A673 (cell line): ENCODE results near the gene ZCCHC24. TPM values are rescaled to one million over a fixed set of nuclear protein-coding genes. Genes with fewer than 3 reads are reported as not detected.

ENCODE experiments used
- BruUV-seq: library from RNA; stranded (reverse); fragments of 400-500 nt; replicated peaks from 2 replicates; lab custom pipeline; 2021; lab: Mats Ljungman, UMichigan
- CTCF ChIA-PET: fragments of 300-600 bp; sonication (Branson Sonifier 250); formaldehyde crosslinking; loops from one replicate; lab custom pipeline; 2022; ENCODE audit warnings: antibody characterized with exemption; lab: Charles Lee
- POLR2A ChIA-PET: fragments of 300-600 bp; sonication (Branson Sonifier 250); formaldehyde crosslinking; loops from one replicate; lab custom pipeline; 2022; ENCODE audit warnings: antibody characterized with exemption; ENCODE audit not compliant: low non-redundant PET; lab: Charles Lee
- DNase-seq: peaks from one replicate; pipeline ENCODE4 v3.0.0-alpha.2; 2015; ENCODE audit warnings: low spot score
- H3K27ac ChIP-seq: fragments of 200-600 bp; sonication (generic); 2 replicates; pipeline ENCODE4 v1.5.1; 2016; ENCODE audit warnings: mixed run types, low read depth, mild to moderate bottlenecking, mixed read lengths, antibody characterized with exemption, low read length; ENCODE audit not compliant: poor library complexity, severe bottlenecking
- H3K27me3 ChIP-seq: fragments of 200-600 bp; sonication (generic); replicated peaks from 2 replicates; pipeline ENCODE4 v1.6.1; 2017; ENCODE audit warnings: mixed run types, low read depth, mild to moderate bottlenecking, mixed read lengths, antibody characterized with exemption, low read length; ENCODE audit not compliant: insufficient read depth, poor library complexity
- H3K36me3 ChIP-seq: fragments of 200-600 bp; sonication (generic); 2 replicates; pipeline ENCODE4 v1.6.1; 2016; ENCODE audit warnings: mixed run types, mild to moderate bottlenecking, mixed read lengths, antibody characterized with exemption, low read length; ENCODE audit not compliant: insufficient read depth, poor library complexity, severe bottlenecking
- H3K4me1 ChIP-seq: fragments of 200-600 bp; sonication (generic); 2 replicates; pipeline ENCODE4 v1.6.1; 2017; ENCODE audit warnings: mixed run types, mild to moderate bottlenecking, mixed read lengths, antibody characterized with exemption, low read length; ENCODE audit not compliant: insufficient read depth, poor library complexity, severe bottlenecking
- H3K4me3 ChIP-seq: fragments of 200-600 bp; sonication (generic); 2 replicates; pipeline ENCODE4 v1.5.1; 2016; ENCODE audit warnings: low read depth, mixed run types, mild to moderate bottlenecking, mixed read lengths, low read length; ENCODE audit not compliant: poor library complexity, severe bottlenecking
- H3K9me3 ChIP-seq: fragments of 200-600 bp; sonication (generic); 2 replicates; pipeline ENCODE4 v1.6.1; 2016; ENCODE audit warnings: mixed run types, low read depth, mild to moderate bottlenecking, mixed read lengths, antibody characterized with exemption, low read length; ENCODE audit not compliant: poor library complexity, severe bottlenecking
- CTCF ChIP-seq: fragments of 300-800, 200-600 bp; sonication (generic); conservative IDR thresholded peaks from 2 replicates; pipeline ENCODE4 v1.5.1; 2017; ENCODE audit warnings: low read depth, mild to moderate bottlenecking, antibody characterized with exemption, low read length, moderate library complexity, mixed read lengths
- EZH2 ChIP-seq: fragments of 200-600 bp; sonication (generic); IDR thresholded peaks from 2 replicates; pipeline ENCODE4 v1.6.1; 2017; ENCODE audit warnings: borderline replicate concordance, low read depth, mild to moderate bottlenecking, mixed read lengths, antibody characterized with exemption, low read length; ENCODE audit not compliant: poor library complexity, severe bottlenecking
- intact Hi-C: fragments of 100-400 bp; cut with micrococcal nuclease; formaldehyde crosslinking; loops from one replicate; pipeline ENCODE4 v1.10.0; 2022; ENCODE audit not compliant: unreplicated experiment
- total RNA-seq: library from RNA; stranded (reverse); gene quantifications from 2 replicates; pipeline ENCODE4 v1.2.3, GENCODE V29; 2021

ZCCHC24 gene
- total RNA-seq, 1 experiment from 2014 or later = 9.8 TPM

GRCh38 chr10:79375321-79376077 is 69.9 kb downstream of the ZCCHC24 start:
- Histone ChIP-seq H3K27me3 (no peaks in the 10 kb centered on the region), H3K27ac (no peak overlapping the region), H3K9me3 (no peaks in the 10 kb centered on the region), H3K4me3 (no peak overlapping the region), H3K4me1 (no peaks in the 10 kb centered on the region), H3K36me3 (no peaks in the 10 kb centered on the region)
- POLR2A ChIA-PET = no interaction called here
- CTCF ChIA-PET = no interaction called here
- intact Hi-C loops = loop anchor here (2.0 to 10.0 kb wide), 2 partner anchors 91 to 229 kb away; no protein-coding TSS in a partner anchor
- TF ChIP-seq EZH2 (no peak), CTCF (no peak)
- no TSS peak for BruUV-seq
- DNase-seq = no peak

GRCh38 chr10:79374312-79375191 is 70.9 kb downstream of the ZCCHC24 start:
- intact Hi-C loops = loop anchor here (2.0 to 10.0 kb wide), 4 partner anchors 92 to 230 kb away; no protein-coding TSS in a partner anchor
- Histone ChIP-seq H3K4me3 (no peak overlapping the region), H3K9me3 (no peaks in the 10 kb centered on the region), H3K27me3 (no peaks in the 10 kb centered on the region), H3K36me3 (no peaks in the 10 kb centered on the region), H3K4me1 (no peaks in the 10 kb centered on the region), H3K27ac (no peak overlapping the region)
- TF ChIP-seq CTCF (peak; percentile 91), EZH2 (no peak)
- peak; percentile 76 for DNase-seq
- ChIA-PET POLR2A (no interaction called here), CTCF (interaction anchor here (0.6 to 1.2 kb wide), 17 partner anchors 9 to 1773 kb away, joined by 3 to 26 read pairs (median 4); partner anchors contain the start of gene ZCCHC24)
- no TSS peak for BruUV-seq

GRCh38 chr10:79372871-79373270 is 72.6 kb downstream of the ZCCHC24 start:
- intact Hi-C loops = loop anchor here (5.0 to 10.0 kb wide), 3 partner anchors 114 to 232 kb away; no protein-coding TSS in a partner anchor
- no peak for DNase-seq
- Histone ChIP-seq H3K4me1 (no peaks in the 10 kb centered on the region), H3K36me3 (no peaks in the 10 kb centered on the region), H3K27me3 (no peaks in the 10 kb centered on the region), H3K4me3 (no peak overlapping the region), H3K9me3 (no peaks in the 10 kb centered on the region), H3K27ac (no peak overlapping the region)
- no TSS peak for BruUV-seq
- POLR2A ChIA-PET = no interaction called here
- CTCF ChIA-PET = interaction anchor here (0.6 kb wide), 1 partner anchor 95 kb away, joined by 3 read pairs; no protein-coding TSS in a partner anchor
- TF ChIP-seq CTCF (no peak), EZH2 (no peak)
